Astrocyte of the cerebellum (primary cell): ENCODE measurements around the gene ZSCAN23.
"Not testable (repeated sequence)": the region's sequence is repeated elsewhere in the genome, so short reads cannot be mapped to it uniquely, and the experiment has no call there.

Experiments
- DNase-seq: peaks from one replicate; pipeline ENCODE4 v3.0.0-alpha.2; 2011; ENCODE audit warnings: low read depth
- H3K4me3 ChIP-seq: 2 replicates; pipeline ENCODE4 v1.5.1; 2011; ENCODE audit warnings: mild to moderate bottlenecking, low read depth, low read length, moderate library complexity
- in situ Hi-C: cut with HindIII; loops from 2 replicates; pipeline ENCODE4 v1.10.0; 2017; ENCODE audit warnings: low sequenced_read_pairs
- TF ChIP-seq, protein P1 (sequence below): IDR thresholded peaks from 2 replicates; pipeline ENCODE4 v1.5.1; 2012; ENCODE audit warnings: low read length, low read depth, moderate library complexity, mild to moderate bottlenecking; ENCODE audit errors: missing control alignments

ZSCAN23 gene

DNA sequence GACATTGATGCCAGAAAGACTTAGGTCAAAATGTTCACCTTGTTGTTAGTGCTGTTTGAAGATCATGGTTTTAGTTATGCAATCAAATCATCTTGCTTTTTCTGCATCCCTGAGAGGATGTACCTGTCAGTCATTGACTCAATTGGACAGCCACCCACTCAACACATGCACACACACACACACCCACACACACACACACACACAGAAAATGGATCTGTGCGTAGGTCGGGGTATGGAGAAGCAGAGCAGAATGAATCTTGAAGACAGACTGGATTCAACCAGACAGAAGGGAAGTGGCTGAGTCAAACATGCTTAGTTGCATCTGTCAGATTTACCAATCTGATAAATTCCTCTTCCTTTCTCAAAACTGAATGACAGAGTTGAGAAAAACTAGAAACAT is 19.1 kb upstream of the ZSCAN23 start:
- no peak for DNase-seq
- TF ChIP-seq, protein P1, sequence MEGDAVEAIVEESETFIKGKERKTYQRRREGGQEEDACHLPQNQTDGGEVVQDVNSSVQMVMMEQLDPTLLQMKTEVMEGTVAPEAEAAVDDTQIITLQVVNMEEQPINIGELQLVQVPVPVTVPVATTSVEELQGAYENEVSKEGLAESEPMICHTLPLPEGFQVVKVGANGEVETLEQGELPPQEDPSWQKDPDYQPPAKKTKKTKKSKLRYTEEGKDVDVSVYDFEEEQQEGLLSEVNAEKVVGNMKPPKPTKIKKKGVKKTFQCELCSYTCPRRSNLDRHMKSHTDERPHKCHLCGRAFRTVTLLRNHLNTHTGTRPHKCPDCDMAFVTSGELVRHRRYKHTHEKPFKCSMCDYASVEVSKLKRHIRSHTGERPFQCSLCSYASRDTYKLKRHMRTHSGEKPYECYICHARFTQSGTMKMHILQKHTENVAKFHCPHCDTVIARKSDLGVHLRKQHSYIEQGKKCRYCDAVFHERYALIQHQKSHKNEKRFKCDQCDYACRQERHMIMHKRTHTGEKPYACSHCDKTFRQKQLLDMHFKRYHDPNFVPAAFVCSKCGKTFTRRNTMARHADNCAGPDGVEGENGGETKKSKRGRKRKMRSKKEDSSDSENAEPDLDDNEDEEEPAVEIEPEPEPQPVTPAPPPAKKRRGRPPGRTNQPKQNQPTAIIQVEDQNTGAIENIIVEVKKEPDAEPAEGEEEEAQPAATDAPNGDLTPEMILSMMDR = no peak
- no peak overlapping the region for H3K4me3 ChIP-seq
- in situ Hi-C loops = no loop called here

DNA sequence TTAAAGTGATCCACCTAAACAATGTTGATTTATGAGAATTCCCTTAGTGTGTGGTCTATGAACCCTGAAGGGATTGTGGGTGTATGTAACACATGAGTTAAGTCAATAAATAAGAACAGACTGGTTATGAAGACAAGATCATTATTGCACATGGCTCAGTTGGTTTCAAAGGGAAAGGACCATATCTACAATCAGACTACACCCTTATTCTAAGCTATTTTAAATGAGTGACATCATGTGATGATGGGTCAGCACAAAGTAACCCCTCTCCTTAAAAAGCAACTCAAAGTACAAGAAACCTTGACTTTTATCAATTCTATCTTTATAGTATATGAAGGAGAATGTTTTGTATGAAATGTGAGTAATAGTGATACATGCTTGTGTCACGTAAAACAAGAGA is 15.3 kb upstream of the ZSCAN23 start:
- TF ChIP-seq, protein P1 = no peak
- DNase-seq = no peak
- in situ Hi-C loops = no loop called here
- no peak overlapping the region for H3K4me3 ChIP-seq

DNA sequence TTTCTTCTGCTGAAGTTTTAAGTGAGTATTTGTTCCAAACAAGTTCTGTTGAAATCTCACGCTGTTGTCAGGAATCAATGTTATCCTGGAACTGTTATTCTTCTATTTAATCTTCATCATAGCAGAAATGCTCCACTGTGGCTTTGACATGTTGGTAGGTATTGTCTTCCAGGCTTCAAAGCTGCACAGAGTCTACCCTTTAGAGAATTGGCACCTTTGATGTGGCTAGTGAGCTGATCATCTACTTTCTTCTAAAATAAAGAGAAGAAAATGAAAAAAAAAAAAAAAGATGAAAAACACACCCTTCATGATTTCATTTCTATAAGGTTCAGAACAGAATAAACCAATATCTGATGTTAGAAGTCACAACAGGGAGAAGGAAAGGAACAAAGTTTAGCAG is 5.8 kb upstream of the ZSCAN23 start:
- in situ Hi-C loops = no loop called here
- TF ChIP-seq, protein P1 = no peak
- no peak for DNase-seq

DNA sequence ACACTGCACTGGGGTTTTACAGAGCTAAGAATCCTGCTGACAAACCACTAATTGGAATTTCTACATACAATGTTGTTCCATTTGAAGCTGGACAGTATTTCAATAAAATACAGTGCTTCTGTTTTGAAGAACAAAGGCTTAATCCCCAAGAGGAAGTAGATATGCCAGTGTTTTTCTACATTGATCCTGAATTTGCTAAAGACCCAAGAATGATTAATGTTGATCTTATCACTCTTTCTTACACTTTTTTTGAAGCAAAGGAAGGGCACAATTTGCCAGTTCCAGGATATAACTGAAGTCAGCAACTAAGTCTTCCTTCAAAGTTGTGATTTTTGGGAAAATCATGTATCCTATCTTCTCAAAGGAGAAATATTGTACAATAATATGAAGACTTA is 4.2 kb upstream of the ZSCAN23 start:
- in situ Hi-C loops, DNase-seq: not testable (repeated sequence)
- peak overlapping the region; percentile 53 for H3K4me3 ChIP-seq

More for the DNA sequence above, 5.8 kb upstream of the ZSCAN23 start:
- no peak overlapping the region for H3K4me3 ChIP-seq

DNA sequence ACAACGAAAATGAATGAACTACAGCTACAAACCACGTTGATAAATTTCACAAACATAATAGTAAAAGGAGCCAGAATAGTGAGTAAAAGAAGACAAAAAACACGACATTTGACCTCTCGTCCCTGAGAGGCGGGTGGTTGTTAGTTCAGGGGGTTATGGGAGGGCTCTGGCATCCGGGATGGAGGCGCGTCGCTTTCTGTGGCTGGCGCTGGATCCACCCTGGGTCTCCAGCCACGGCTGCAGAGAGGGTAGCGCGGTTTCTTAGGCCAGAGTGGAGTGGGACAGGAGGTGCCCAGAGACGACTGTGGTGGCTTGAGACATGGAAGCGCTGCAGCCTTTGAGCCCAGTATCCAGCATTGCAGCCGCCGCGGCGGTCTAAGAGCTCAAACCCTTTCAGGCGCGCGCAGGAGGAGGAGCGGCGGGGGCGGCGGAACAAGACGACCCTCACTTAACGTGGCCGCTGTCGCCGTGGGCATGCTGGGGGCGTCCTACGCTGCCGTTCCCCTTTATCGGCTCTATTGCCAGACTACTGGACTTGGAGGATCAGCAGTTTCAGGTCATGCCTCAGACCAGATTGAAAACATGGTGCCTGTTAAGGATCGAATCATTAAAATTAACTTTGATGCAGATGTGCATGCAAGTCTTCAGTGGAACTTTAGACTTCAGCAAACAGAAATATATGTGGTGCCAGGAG is 3.7 kb upstream of the ZSCAN23 start:
- DNase-seq = no peak
- peak overlapping the region; percentile 53 for H3K4me3 ChIP-seq
- TF ChIP-seq, protein P1 = no peak
- in situ Hi-C loops = no loop called here

DNA sequence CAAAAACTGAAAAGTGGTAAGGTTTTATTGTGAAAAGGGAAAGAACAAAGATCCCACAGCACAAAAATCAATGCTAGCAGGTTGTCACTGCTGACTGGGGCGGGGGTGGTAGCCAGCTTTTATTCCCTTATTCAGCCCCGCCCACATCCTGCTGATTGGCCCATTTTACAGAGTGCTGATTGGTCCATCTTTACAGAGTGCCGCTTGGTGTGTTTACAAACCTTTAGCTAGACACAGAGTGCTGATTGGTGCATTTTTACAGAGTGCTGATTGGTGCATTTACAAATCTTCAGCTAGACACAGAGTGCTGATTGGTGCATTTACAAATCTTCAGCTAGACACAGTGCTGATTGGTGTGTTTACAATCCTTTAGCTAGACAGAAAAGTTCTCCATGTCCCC is 1.5 kb upstream of the ZSCAN23 start:
- DNase-seq, H3K4me3 ChIP-seq, in situ Hi-C loops: not testable (repeated sequence)

DNA sequence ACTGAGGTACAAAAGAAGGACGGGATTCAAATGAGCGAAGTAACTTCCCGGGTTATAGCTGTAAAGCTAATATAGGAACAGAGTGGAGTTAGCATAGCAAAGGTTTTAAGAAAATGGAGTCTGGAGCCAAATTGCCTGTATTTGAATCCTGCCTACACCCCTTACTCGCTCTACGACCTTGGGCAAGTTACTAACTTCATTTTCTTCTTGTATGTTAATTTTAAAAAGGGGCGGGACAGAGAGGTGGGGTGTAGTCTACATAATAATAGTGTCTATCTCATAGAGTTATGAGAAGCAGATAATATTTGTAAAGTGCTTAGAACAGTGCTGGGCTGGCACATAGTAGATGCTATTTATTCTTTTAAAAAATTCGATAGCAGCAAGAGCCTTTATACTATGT is 705 bp downstream of the ZSCAN23 start:
- DNase-seq = no peak
- H3K4me3 ChIP-seq = peak overlapping the region; percentile 63
- TF ChIP-seq, protein P1 = no peak
- in situ Hi-C loops = no loop called here

DNA sequence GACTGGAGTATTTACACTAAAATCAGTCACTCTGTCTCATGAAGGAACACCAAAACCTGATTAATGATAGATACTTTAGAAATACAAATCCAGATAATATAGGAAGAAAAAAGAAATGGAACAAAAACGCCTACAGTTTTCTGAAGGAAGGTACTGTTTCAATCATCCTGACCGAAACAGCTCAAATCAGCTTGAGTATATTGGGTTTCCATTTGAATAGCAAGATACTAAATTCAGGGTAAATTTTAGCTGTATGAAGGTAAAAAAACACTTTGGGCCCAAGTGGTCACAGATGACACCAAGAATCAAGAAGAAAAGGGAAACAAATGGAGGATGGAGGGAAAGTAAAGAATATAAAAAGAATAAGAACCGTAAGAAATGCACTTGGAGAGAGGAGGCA is 6.9 kb downstream of the ZSCAN23 start:
- TF ChIP-seq, protein P1 = no peak
- DNase-seq = no peak
- no peak overlapping the region for H3K4me3 ChIP-seq
- in situ Hi-C loops = no loop called here
